Retinal pigment epithelial cell (primary cell): ENCODE results near the gene SPATA16.

Experiments
- DNase-seq: peaks from one replicate; pipeline ENCODE4 v3.0.0-alpha.2; 2010; ENCODE audit warnings: low read depth
- H3K4me3 ChIP-seq: 2 replicates; pipeline ENCODE4 v1.5.1; 2011; ENCODE audit warnings: mild to moderate bottlenecking, low read length, control low read depth, moderate library complexity
- CTCF ChIP-seq: conservative IDR thresholded peaks from 2 replicates; pipeline ENCODE4 v1.5.1; 2011; ENCODE audit warnings: low read depth, low read length, control low read depth, inconsistent platforms

SPATA16 gene

GRCh38 chr3:172924546-172924945, 216.5 kb downstream of the SPATA16 start:
- TF ChIP-seq CTCF, result no peak
- no peak for DNase-seq
- no peak overlapping the region for H3K4me3 ChIP-seq

GRCh38 chr3:172919297-172919683, 221.7 kb downstream of the SPATA16 start:
- TF ChIP-seq CTCF, result no peak
- no peak for DNase-seq
- no peak overlapping the region for H3K4me3 ChIP-seq

- no peak overlapping the region for H3K4me3 ChIP-seq
- DNase-seq, result no peak
- no peak for TF ChIP-seq CTCF
These were observed 222.3 kb downstream of the SPATA16 start for GRCh38 chr3:172918568-172919296.

GRCh38 chr3:172918165-172918564, 222.9 kb downstream of the SPATA16 start:
- no peak for DNase-seq
- TF ChIP-seq CTCF, result no peak
- no peak overlapping the region for H3K4me3 ChIP-seq

GRCh38 chr3:172915911-172916514, 225.0 kb downstream of the SPATA16 start:
- no peak for TF ChIP-seq CTCF
- no peak overlapping the region for H3K4me3 ChIP-seq
- no peak for DNase-seq

- no peak overlapping the region for H3K4me3 ChIP-seq
- TF ChIP-seq CTCF, result no peak
- no peak for DNase-seq
These were observed 226.2 kb downstream of the SPATA16 start for GRCh38 chr3:172914854-172915253.
